Measurements from ENCODE around the gene DNAAF1.

The DNAAF1 gene

DNA sequence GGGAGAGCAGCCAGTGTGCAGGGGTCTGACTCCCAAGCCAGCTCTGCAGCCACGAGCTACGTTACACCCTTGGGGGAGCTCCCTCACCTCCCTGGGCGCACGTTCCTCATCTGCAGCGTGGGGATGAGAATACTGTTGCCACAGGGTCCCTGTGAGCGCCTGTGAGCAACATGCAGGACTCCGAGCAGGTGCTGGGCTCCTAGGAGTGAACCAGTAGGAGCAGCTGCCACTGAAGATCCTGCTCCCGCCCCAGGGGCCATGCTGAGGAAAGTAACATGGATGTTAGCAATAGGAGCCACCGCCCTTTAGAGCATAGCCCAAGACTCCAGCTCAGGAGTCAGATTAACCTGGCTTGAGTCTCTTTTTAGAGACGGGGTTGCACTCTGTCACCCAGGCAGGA is 15.9 kb downstream of the DNAAF1 start:
- DNase-seq (ENCODE audit: low read depth), result no peak

GRCh38 chr16:84161801-84162200 is 16.7 kb downstream of the DNAAF1 start:
- no peak for DNase-seq (ENCODE audit: low read depth)

DNA sequence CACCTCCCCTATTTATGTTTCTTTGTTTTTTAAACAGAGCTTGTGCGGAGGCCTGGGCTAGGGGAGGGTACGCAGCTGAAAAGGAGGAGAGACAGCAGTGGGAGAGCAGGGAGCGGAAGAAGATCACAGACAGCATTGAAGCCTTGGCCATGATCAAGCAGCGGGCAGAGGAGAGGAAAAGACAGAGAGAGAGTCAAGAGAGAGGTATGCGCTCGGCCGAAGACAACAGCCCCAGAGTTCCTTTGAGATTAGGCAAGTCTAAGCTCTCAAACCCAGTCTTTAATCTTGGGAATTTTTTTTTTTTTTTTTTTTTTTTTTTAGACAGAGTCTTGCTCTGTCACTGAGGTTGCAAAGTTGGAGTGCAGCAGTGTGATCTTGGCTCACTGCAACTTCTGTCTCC is 20.6 kb downstream of the DNAAF1 start:
- no peak for DNase-seq (ENCODE audit: low read depth)

- no peak for DNase-seq (ENCODE audit: low read depth)
Measured at GRCh38 chr16:84166796-84167695, 21.9 kb downstream of the DNAAF1 start.

GRCh38 chr16:84169765-84170310 is 24.7 kb downstream of the DNAAF1 start:
- no peak for DNase-seq (ENCODE audit: low read depth)

DNA sequence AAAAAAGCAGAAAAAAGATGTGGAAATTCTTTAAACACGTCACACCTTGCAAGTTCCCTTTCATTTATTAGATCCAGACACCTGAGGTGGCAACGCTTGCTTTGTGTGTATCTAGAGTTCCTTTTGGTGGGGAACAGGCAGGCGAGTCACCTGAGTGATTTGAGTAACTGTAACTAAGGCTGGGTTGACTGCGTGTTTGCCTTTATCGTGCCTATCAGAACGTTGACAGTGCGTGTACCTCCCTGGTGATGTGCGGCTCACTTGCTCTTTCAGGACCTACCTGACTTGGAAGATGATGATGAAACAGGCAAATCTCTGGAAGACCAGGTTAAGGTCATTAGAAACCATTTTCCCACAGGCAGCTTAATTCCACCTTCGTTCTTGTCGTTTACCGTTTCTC is 29.3 kb downstream of the DNAAF1 start:
- no peak for DNase-seq (ENCODE audit: low read depth)

DNA sequence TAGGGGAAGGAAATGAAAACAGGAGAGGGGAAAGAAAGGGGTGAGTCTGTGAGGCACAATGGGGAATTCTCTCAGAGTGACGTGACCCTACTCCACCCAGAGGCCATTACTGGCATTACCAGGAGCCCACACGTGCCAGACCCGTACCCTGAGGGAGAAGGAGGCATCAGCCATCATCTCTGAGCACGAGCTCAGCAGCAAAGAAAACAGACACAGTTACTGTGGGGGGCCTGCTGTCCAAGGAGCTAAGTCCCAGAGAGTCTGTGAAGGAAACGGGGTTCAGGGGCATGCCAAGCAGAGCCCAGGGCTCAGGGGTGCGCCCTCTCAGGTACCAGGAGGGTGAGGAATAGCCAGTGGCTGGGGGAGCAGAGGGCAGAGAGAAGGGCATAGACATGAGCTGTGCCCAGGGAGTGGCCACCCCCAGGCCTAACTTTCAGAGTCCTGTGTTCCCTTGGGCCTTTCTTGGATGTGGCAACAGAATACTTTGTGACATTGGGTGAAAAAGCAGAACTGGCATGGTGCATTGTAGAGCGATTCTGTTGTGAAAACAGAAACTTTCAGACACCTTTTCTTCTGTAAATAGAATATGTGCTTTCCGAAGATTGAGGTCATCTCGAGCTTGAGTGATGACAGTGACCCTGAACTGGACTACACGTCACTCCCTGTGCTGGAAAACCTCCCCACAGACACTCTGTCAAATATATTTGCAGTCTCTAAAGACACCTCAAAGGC is 30.4 kb downstream of the DNAAF1 start:
- DNase-seq (ENCODE audit: low read depth), result no peak

GRCh38 chr16:84176192-84177053 is 31.3 kb downstream of the DNAAF1 start:
- DNase-seq (ENCODE audit: low read depth), result no peak

DNA sequence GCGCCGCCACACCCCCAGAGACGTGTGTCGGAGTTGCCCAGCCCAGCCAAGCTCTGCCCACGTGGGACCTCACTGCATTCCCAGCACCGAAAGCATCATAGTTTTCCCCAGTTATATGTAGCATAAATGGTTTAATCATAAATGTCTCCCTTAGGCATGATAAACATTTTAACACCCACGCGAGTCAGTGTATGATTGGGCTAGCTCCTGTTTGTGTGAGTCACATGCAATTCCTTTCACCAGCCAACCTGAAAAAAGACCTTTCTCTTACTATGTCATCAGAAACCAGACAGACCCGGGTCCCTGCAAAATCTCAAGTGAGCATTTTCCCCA is 32.6 kb downstream of the DNAAF1 start:
- DNase-seq (ENCODE audit: low read depth), result no peak

- no peak for DNase-seq (ENCODE audit: low read depth)
Measured at GRCh38 chr16:84178146-84178765, 33.1 kb downstream of the DNAAF1 start.

- DNase-seq (ENCODE audit: low read depth), result no peak
Measured at GRCh38 chr16:84178892-84179611, 33.9 kb downstream of the DNAAF1 start.

DNA sequence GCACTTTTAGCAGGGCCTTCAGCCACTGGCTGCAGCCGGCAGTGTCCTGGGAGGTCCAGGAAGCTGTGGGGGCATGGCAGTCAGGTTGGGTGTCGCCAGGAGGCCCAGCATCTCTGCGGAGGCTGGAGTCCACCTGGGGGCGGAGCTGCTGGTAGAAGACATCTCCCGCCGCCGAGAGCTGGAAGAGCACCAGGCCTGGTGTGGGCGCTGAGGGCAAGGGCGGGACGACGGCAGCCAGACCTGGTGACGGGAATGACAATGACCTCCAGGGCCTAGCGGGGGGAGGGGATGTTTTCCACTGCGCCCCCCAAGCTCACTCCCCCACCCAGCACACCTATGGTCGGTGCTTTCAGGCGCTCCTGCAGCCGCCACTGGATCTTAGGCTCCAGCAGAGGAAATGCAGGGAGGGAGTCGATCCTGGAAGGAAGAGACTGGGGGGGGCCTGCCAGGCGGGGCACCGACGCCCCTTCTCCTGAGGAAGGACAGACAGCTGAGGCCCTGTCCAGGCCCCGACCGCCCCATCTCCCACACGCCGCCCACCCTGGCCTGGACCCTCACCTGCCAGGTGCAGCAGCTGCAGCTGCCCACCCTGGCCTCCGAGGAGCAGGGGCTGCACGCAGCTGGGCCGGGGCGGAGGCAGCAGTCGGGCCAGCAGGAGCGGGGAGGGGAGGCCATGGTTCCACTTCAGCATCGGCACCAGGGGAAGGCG is 34.7 kb downstream of the DNAAF1 start:
- no peak for DNase-seq (ENCODE audit: low read depth)

GRCh38 chr16:84180519-84181140 is 35.5 kb downstream of the DNAAF1 start:
- no peak for DNase-seq (ENCODE audit: low read depth)

GRCh38 chr16:84181144-84181915 is 36.2 kb downstream of the DNAAF1 start:
- no peak for DNase-seq (ENCODE audit: low read depth)

DNA sequence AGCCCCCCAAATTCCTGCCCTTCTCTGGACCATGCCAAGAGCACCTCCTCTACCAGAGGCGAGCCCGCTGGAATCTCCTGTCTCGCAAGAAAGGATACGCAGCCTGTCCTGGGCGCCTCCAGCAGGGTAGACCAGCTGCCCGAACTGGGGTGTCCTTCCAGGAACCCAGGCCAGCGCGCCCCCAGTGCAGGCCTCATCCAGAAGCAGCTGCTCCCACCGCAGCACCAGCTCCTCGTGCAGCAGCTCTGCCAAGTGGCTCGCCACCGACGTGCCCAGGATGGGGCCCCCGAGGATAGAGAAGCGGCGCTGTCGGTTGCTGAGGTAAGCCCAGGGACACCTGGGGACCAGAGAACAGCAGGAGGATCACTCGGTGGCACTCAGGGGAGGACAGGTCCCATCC is 37.0 kb downstream of the DNAAF1 start:
- DNase-seq (ENCODE audit: low read depth), result no peak

DNA sequence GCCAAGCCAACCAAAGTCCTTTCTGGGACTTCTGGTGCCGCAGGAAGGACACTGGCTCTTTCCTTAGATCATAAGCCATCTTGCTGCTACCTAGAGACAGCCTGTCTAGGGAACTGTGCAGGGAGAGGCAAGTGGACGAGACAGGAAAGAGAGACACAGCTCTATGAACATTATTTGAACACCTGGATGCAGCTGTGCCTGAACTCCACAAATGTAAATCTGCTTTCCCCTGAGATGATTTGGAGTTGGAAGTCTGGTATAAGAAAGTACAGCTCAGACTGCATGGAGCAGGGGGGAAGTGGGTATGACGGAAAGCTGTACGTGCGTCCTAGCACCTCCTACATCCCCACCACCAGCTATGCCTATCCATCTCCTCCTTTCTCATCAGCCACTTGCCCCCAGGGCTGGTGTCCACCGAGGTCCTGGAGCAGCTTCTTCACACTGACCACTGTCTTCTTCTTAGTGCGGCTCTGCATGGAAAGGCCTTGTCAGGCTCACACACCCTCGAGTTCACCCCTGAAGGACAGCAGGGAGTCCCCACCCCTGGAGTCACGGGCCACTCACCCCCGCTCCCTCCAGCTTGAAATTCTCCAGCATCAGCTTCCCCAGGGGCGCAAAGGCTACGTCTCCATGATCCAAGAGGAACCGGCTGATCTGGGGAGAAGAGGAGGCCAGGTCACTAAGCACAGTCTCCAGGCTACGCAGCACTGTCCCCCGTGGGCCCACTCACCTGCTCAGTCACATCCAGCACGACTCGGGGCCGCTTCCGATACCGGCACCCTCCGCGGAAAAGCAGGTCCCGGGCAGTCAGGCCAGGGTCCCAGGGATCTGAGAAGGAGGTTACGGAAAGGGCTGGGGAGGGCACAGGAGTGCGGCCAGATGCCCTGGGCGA is 37.8 kb downstream of the DNAAF1 start:
- DNase-seq (ENCODE audit: low read depth), result no peak

- DNase-seq (ENCODE audit: low read depth), result no peak
Measured at GRCh38 chr16:84183572-84183875, 38.4 kb downstream of the DNAAF1 start.

GRCh38 chr16:84183911-84184591 is 38.9 kb downstream of the DNAAF1 start:
- no peak for DNase-seq (ENCODE audit: low read depth)

Measured in fibroblast of the conjunctiva (primary cell).